ENCODE measurements around the gene YAE1.

DNA sequence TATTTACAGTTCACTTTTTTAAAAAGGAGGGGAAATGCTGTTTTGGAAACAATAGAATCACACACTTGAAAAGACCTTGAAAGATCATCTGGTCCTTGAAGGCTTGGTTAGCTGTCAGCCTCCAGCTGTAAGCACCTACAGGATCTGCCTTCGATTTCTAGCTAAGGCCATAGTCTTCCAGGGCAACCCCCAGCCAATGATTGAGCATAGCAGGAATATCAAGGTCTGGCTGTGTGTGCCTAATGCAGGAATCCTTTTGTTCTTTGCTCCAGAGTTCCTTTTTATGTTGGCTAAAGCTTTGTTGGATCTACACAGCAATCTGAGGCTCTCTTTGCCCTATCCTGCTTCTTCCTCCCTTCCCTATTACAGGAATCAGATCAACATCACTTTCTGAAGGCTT is 5.2 kb upstream of the YAE1 start:
- TF ChIP-seq POLR2A (IDR thresholded peaks at IDR 0.05): no peak
- TF ChIP-seq, protein P1, sequence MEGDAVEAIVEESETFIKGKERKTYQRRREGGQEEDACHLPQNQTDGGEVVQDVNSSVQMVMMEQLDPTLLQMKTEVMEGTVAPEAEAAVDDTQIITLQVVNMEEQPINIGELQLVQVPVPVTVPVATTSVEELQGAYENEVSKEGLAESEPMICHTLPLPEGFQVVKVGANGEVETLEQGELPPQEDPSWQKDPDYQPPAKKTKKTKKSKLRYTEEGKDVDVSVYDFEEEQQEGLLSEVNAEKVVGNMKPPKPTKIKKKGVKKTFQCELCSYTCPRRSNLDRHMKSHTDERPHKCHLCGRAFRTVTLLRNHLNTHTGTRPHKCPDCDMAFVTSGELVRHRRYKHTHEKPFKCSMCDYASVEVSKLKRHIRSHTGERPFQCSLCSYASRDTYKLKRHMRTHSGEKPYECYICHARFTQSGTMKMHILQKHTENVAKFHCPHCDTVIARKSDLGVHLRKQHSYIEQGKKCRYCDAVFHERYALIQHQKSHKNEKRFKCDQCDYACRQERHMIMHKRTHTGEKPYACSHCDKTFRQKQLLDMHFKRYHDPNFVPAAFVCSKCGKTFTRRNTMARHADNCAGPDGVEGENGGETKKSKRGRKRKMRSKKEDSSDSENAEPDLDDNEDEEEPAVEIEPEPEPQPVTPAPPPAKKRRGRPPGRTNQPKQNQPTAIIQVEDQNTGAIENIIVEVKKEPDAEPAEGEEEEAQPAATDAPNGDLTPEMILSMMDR (IDR thresholded peaks at IDR 0.05): no peak

Data from Peyer's patch (tissue), 4 donors.